Activated CD8-positive, alpha-beta T cell treated with anti-CD3 and anti-CD28 coated beads, Interleukin-2, amount 10 ng/mL, durations not matched to agents 7 days and 5 days (primary cell): ENCODE results near the gene PIPOX. TPM values are rescaled to one million over a fixed set of nuclear protein-coding genes. Genes with fewer than 3 reads are reported as not detected.

Experiments
- ATAC-seq: fragments of 150-1000 bp; cut with Tn5 transposase; one replicate; pipeline ENCODE4 v1.10.0; 2021; ENCODE audit warnings: moderate library complexity
- CTCF ChIA-PET: fragments of 350-600 bp; sonication (Branson Sonifier 250); formaldehyde crosslinking; loops from one replicate; lab custom pipeline; 2021; ENCODE audit warnings: antibody characterized with exemption; lab: Charles Lee
- POLR2A ChIA-PET: fragments of 350-600 bp; sonication (Branson Sonifier 250); formaldehyde crosslinking; loops from one replicate; lab custom pipeline; 2021; ENCODE audit warnings: antibody characterized with exemption; lab: Charles Lee
- DNase-seq: peaks from one replicate; pipeline ENCODE4 v3.0.0-alpha.2; 2020
- H3K27ac Mint-ChIP-seq: one replicate; pipeline ENCODE4 v1.8.0; 2021; ENCODE audit warnings: mild to moderate bottlenecking, mixed read lengths
- H3K27me3 Mint-ChIP-seq: one replicate; pipeline ENCODE4 v1.8.0; 2021; ENCODE audit warnings: low read depth, mixed read lengths
- H3K36me3 Mint-ChIP-seq: one replicate; pipeline ENCODE4 v1.8.0; 2021; ENCODE audit warnings: low read depth, mixed read lengths
- H3K4me1 Mint-ChIP-seq: one replicate; pipeline ENCODE4 v1.8.0; 2021; ENCODE audit warnings: low read depth, mixed read lengths
- H3K4me3 Mint-ChIP-seq: one replicate; pipeline ENCODE4 v1.8.0; 2021; ENCODE audit warnings: mild to moderate bottlenecking, mixed read lengths
- H3K9me3 Mint-ChIP-seq: one replicate; pipeline ENCODE4 v1.8.0; 2022; ENCODE audit warnings: mixed read lengths; ENCODE audit not compliant: insufficient read depth
- total RNA-seq, 2 experiments: library from RNA; stranded (reverse); gene quantifications; one replicate each; pipeline ENCODE4 v1.2.3, GENCODE V29; 2021

The PIPOX gene
- total RNA-seq, 2 experiments from 2014 or later: 0.53 to 1.5 TPM

DNA sequence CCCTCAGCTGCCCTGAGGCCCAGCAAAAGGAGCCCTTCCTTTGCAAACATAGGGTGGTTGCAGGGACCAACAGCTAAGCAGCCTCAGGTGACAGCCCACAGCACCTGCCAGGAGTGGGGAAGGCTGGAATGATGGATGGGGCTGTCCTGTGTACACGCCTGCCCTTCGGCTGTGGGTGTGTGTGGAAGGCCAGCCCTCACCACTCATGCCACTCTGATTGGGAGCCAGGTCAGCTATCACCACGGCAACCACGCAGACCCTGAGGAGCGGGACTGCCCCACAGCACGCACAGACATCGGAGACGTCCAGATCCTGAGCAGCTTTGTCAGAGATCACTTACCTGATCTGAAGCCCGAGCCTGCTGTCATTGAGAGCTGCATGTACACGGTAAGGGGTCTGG is 11.9 kb downstream of the PIPOX start:
- CTCF ChIA-PET: interaction anchor here (1.0 kb wide), 1 partner anchor 89 kb away, joined by 4 read pairs; no protein-coding TSS in a partner anchor
- DNase-seq (no peak), ATAC-seq (no peak)
- no peak overlapping the region for H3K27ac Mint-ChIP-seq
- H3K9me3 Mint-ChIP-seq: no peaks in the 10 kb centered on the region
- no peaks in the 10 kb centered on the region for H3K4me1 Mint-ChIP-seq
- POLR2A ChIA-PET: no interaction called here
- no peak overlapping the region for H3K4me3 Mint-ChIP-seq
- H3K27me3 Mint-ChIP-seq: peaks cover 8% of the 10 kb centered on the region
- no peaks in the 10 kb centered on the region for H3K36me3 Mint-ChIP-seq

- CTCF ChIA-PET: no interaction called here
- no peaks in the 10 kb centered on the region for H3K9me3 Mint-ChIP-seq
- POLR2A ChIA-PET: no interaction called here
- no peak overlapping the region for H3K27ac Mint-ChIP-seq
- ATAC-seq (no peak), DNase-seq (no peak)
- H3K36me3 Mint-ChIP-seq: no peaks in the 10 kb centered on the region
- peaks cover 8% of the 10 kb centered on the region for H3K27me3 Mint-ChIP-seq
- H3K4me3 Mint-ChIP-seq: no peak overlapping the region
- H3K4me1 Mint-ChIP-seq: no peaks in the 10 kb centered on the region
Observed at GRCh38 chr17:29057361-29057760, 14.4 kb downstream of the PIPOX start.

DNA sequence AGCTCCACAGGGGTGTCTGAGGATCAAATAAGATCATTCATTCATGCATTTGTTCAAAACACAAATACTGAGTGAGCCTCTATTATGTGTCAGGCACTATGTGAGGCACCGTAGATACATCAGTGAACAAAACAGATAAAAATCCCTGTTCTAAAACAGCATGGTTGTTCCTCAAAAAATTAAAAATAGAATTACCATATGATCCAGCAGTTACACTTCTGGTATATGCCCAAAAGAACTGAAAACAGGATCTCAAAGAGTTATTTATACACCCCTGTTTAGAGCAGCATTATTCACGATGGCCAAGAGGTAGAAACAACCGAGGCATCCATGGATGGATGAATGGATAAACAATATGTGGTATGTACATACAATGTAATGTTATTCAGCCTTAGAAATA is 15.4 kb downstream of the PIPOX start:
- Mint-ChIP-seq H3K36me3 (no peaks in the 10 kb centered on the region), H3K27ac (no peak overlapping the region), H3K27me3 (peaks cover 8% of the 10 kb centered on the region), H3K9me3 (no peaks in the 10 kb centered on the region), H3K4me3 (no peak overlapping the region), H3K4me1 (no peaks in the 10 kb centered on the region)
- no peak for ATAC-seq
- POLR2A ChIA-PET: no interaction called here
- CTCF ChIA-PET: no interaction called here
- DNase-seq: no peak

DNA sequence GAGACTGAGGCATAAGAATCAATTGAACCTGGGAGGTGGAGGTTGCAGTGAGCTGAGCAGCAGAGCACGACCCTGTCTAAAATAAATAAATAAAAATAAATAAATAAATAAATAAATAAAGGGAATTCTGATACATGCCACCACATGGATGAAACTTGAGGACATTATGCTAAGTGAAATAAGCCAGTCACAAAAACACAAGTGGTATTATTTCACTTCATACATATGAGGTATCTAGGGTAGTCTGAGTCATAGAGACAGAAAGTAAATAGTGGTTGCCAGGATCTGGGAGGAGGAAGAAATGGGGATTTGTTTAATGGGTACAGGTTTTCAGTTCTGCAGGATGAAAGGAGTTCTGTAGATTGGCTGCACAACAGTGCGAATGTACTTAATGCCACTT is 16.3 kb downstream of the PIPOX start:
- POLR2A ChIA-PET: no interaction called here
- Mint-ChIP-seq H3K4me1 (no peaks in the 10 kb centered on the region), H3K27me3 (peaks cover 8% of the 10 kb centered on the region), H3K27ac (no peak overlapping the region), H3K9me3 (no peaks in the 10 kb centered on the region), H3K36me3 (no peaks in the 10 kb centered on the region), H3K4me3 (no peak overlapping the region)
- ATAC-seq: no peak
- no peak for DNase-seq
- CTCF ChIA-PET: no interaction called here

GRCh38 chr17:29060475-29060874 is 17.5 kb downstream of the PIPOX start:
- H3K4me1 Mint-ChIP-seq: no peaks in the 10 kb centered on the region
- peaks cover 8% of the 10 kb centered on the region for H3K27me3 Mint-ChIP-seq
- H3K36me3 Mint-ChIP-seq: no peaks in the 10 kb centered on the region
- no peak for ATAC-seq
- CTCF ChIA-PET: no interaction called here
- H3K4me3 Mint-ChIP-seq: no peak overlapping the region
- POLR2A ChIA-PET: no interaction called here
- no peak for DNase-seq
- no peak overlapping the region for H3K27ac Mint-ChIP-seq
- H3K9me3 Mint-ChIP-seq: no peaks in the 10 kb centered on the region

GRCh38 chr17:29061036-29061435 is 18.1 kb downstream of the PIPOX start:
- Mint-ChIP-seq H3K27me3 (peaks cover 8% of the 10 kb centered on the region), H3K4me1 (no peaks in the 10 kb centered on the region), H3K36me3 (no peaks in the 10 kb centered on the region), H3K9me3 (no peaks in the 10 kb centered on the region), H3K4me3 (no peak overlapping the region), H3K27ac (no peak overlapping the region)
- DNase-seq: no peak
- ChIA-PET CTCF (no interaction called here), POLR2A (no interaction called here)
- ATAC-seq: no peak

GRCh38 chr17:29062215-29062614 is 19.3 kb downstream of the PIPOX start:
- DNase-seq (no peak), ATAC-seq (no peak)
- CTCF ChIA-PET: no interaction called here
- no peaks in the 10 kb centered on the region for H3K36me3 Mint-ChIP-seq
- H3K4me1 Mint-ChIP-seq: no peaks in the 10 kb centered on the region
- peaks cover 4% of the 10 kb centered on the region for H3K27me3 Mint-ChIP-seq
- no peak overlapping the region for H3K27ac Mint-ChIP-seq
- H3K4me3 Mint-ChIP-seq: no peak overlapping the region
- POLR2A ChIA-PET: no interaction called here
- H3K9me3 Mint-ChIP-seq: no peaks in the 10 kb centered on the region

DNA sequence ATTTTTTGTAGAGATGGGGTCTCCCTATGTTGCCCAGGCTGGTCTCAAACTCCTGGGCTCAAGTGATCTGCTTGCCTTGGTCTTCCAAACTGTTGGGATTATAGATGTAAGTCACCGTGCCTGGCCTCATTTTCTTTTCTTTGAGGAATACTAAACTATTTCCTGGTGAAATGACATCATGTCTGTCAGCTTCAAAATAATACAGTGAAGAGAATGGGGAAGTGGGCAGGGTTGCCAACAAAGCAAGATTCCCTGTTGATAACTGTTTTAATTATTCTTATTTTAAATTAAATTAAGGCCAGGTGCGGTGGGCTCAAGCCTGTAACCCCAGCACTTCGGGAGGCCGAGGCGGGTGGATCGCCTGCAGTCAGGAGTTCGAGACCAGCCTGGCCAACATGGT is 21.1 kb downstream of the PIPOX start:
- ChIA-PET CTCF (interaction anchor here (1.7 kb wide), 1 partner anchor 98 kb away, joined by 5 read pairs; no protein-coding TSS in a partner anchor), POLR2A (no interaction called here)
- Mint-ChIP-seq H3K27ac (no peak overlapping the region), H3K9me3 (no peaks in the 10 kb centered on the region), H3K4me3 (no peak overlapping the region), H3K4me1 (no peaks in the 10 kb centered on the region), H3K27me3 (no peaks in the 10 kb centered on the region), H3K36me3 (no peaks in the 10 kb centered on the region)
- DNase-seq (no peak), ATAC-seq (no peak)

DNA sequence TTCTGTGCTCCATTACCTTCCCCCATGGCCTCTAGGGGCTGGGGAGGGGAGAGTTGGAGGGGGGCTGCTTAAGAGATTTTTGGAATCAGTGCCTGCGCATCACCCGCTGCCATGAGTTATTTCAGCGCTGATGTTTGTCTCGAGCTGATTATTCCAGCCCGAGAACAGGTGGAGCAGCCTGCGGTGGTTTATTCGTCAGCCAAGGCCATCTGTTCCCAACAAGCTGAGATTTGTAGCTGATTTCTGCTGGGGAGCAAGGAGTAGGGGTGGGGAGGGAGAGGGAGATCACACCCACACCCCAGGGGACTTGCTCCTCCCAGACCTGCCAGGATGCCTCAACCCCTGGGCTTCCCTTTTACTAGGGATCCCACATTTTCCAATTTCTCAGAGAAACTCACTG is 23.1 kb downstream of the PIPOX start:
- ATAC-seq (no peak), DNase-seq (no peak)
- CTCF ChIA-PET: interaction anchor here (1.2 kb wide), 1 partner anchor 51 kb away, joined by 4 read pairs; no protein-coding TSS in a partner anchor
- Mint-ChIP-seq H3K27me3 (no peaks in the 10 kb centered on the region), H3K4me3 (no peak overlapping the region), H3K27ac (no peak overlapping the region), H3K4me1 (no peaks in the 10 kb centered on the region), H3K36me3 (no peaks in the 10 kb centered on the region), H3K9me3 (no peaks in the 10 kb centered on the region)
- POLR2A ChIA-PET: interaction anchor here (0.6 kb wide), 1 partner anchor 26 kb away, joined by 3 read pairs; no protein-coding TSS in a partner anchor

- Mint-ChIP-seq H3K9me3 (no peaks in the 10 kb centered on the region), H3K27me3 (no peaks in the 10 kb centered on the region), H3K4me3 (no peak overlapping the region), H3K27ac (no peak overlapping the region), H3K4me1 (no peaks in the 10 kb centered on the region), H3K36me3 (no peaks in the 10 kb centered on the region)
- ChIA-PET POLR2A (no interaction called here), CTCF (interaction anchor here (1.0 kb wide), 1 partner anchor 58 kb away, joined by 3 read pairs; no protein-coding TSS in a partner anchor)
- DNase-seq (no peak), ATAC-seq (no peak)
Observed at GRCh38 chr17:29066606-29067005, 23.7 kb downstream of the PIPOX start.

GRCh38 chr17:29068818-29069217 is 25.9 kb downstream of the PIPOX start:
- no peak overlapping the region for H3K27ac Mint-ChIP-seq
- no peaks in the 10 kb centered on the region for H3K9me3 Mint-ChIP-seq
- H3K4me3 Mint-ChIP-seq: no peak overlapping the region
- CTCF ChIA-PET: no interaction called here
- ATAC-seq: no peak
- H3K4me1 Mint-ChIP-seq: no peaks in the 10 kb centered on the region
- H3K36me3 Mint-ChIP-seq: no peaks in the 10 kb centered on the region
- POLR2A ChIA-PET: no interaction called here
- DNase-seq: no peak
- H3K27me3 Mint-ChIP-seq: no peaks in the 10 kb centered on the region

DNA sequence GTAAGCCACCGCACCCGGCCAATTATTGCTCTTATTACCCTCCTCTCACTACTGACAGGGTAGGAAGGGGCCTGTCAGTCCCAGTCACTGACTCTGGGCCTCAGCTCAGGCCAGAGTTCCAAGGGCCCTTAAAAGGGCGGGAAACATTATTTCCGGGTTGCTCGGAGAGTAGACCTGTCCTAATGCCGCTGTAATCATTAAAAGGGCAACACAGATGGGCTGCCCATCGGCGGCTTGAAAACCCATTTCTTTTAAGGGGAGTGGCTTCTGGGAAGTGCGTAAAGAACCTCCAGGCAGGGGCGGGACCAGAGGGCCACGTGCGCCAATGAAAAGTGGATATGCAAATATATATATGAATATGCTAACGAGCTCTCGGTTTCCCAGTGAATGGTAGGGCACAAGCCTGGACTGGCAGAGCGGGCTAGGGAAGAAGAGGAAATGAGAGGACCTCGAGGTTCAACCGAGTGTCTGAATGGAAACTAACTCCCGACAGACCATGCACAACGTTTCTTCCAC is 26.6 kb downstream of the PIPOX start:
- Mint-ChIP-seq H3K27ac (no peak overlapping the region), H3K36me3 (no peaks in the 10 kb centered on the region), H3K4me3 (no peak overlapping the region), H3K9me3 (no peaks in the 10 kb centered on the region), H3K27me3 (no peaks in the 10 kb centered on the region), H3K4me1 (no peaks in the 10 kb centered on the region)
- no peak for ATAC-seq
- no peak for DNase-seq
- ChIA-PET POLR2A (no interaction called here), CTCF (interaction anchor here (1.4 kb wide), 1 partner anchor 104 kb away, joined by 3 read pairs; no protein-coding TSS in a partner anchor)

GRCh38 chr17:29070308-29070707 is 27.4 kb downstream of the PIPOX start:
- Mint-ChIP-seq H3K27ac (no peak overlapping the region), H3K4me1 (no peaks in the 10 kb centered on the region), H3K36me3 (no peaks in the 10 kb centered on the region), H3K9me3 (no peaks in the 10 kb centered on the region), H3K27me3 (no peaks in the 10 kb centered on the region), H3K4me3 (no peak overlapping the region)
- POLR2A ChIA-PET: no interaction called here
- ATAC-seq (no peak), DNase-seq (no peak)
- CTCF ChIA-PET: interaction anchor here (1.4 kb wide), 1 partner anchor 105 kb away, joined by 3 read pairs; no protein-coding TSS in a partner anchor
